SK-N-SH (cell line): ENCODE results near the gene C1GALT1.

Experiments
- CTCF ChIP-seq: fragments of 200-600 bp; sonication (generic); IDR thresholded peaks from 2 replicates; pipeline ENCODE4 v1.6.1; 2017; ENCODE audit warnings: antibody characterized with exemption, mild to moderate bottlenecking, moderate library complexity
- TEAD4 ChIP-seq: IDR thresholded peaks from 2 replicates; pipeline ENCODE4 v1.4.0; 2012; ENCODE audit warnings: mild to moderate bottlenecking, borderline replicate concordance; ENCODE audit not compliant: insufficient read depth
- USF2 ChIP-seq: fragments of 150-350 bp; IDR thresholded peaks from 2 replicates; pipeline ENCODE4 v1.6.1; 2017; ENCODE audit warnings: antibody characterized with exemption, low read length, low read depth, borderline replicate concordance
- YY1 ChIP-seq: IDR thresholded peaks from 2 replicates; pipeline ENCODE4 v1.4.0; 2012; ENCODE audit warnings: low read depth, mild to moderate bottlenecking

DNA sequence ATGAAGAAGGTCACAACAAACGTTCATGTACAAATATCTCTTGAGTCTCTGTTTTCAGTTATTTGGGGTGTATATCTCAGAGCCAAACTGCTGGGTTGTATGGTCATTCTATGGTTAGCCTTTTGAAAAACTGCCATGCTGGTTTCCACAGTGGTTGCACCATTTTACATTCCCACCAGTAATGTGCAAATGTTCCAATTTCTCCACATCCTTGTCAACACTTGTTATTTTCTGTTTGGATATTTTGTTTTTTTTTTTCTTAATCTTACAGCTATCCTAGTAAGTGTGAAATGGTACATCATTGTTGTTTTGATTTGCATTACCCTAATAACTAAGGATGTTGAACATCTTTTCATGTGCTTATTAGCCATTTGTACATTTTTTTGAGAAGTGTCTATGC, 13.0 kb upstream of the C1GALT1 start:
- TF ChIP-seq TEAD4 (no peak), CTCF (no peak), USF2 (no peak), YY1 (no peak)
